ENCODE measurements around the gene PCDHGA7.
"Not testable (repeated sequence)": the region's sequence is repeated elsewhere in the genome, so short reads cannot be mapped to it uniquely, and the experiment has no call there.

PCDHGA7 gene

GRCh38 chr5:141430332-141431113 lies 48.0 kb downstream of the PCDHGA7 start, which contains the start of gene PCDHGA12:
TSS of gene PCDHGA12 (plus strand) at chr5:141430507. CDS start at chr5:141430760, 253 bp downstream.
- DNase-seq (ENCODE audit: low read depth in 2 of 2): no peak

- no peak for DNase-seq (ENCODE audit: low read depth in 2 of 2)
Measured at GRCh38 chr5:141431286-141431685, 48.7 kb downstream of the PCDHGA7 start.

- DNase-seq (ENCODE audit: low read depth in 2 of 2): not testable (repeated sequence)
Measured at GRCh38 chr5:141432308-141432707, 49.8 kb downstream of the PCDHGA7 start.

- not testable (repeated sequence) for DNase-seq (ENCODE audit: low read depth in 2 of 2)
Measured at GRCh38 chr5:141432726-141433125, 50.2 kb downstream of the PCDHGA7 start.

GRCh38 chr5:141434006-141434405 lies 51.5 kb downstream of the PCDHGA7 start:
- no peak for DNase-seq (ENCODE audit: low read depth in 2 of 2)

Data from stimulated activated CD8-positive, alpha-beta memory T cell treated with anti-CD3 and anti-CD28 coated beads, Interleukin-15, amount 100 ng/mL, for 4 hours (primary cell).